ENCODE results near the gene PLXNA4.

Gene PLXNA4

GRCh38 chr7:132240262-132240661 lies 336.0 kb downstream of the PLXNA4 start:
- no peak for DNase-seq (ENCODE audit: low read depth)

GRCh38 chr7:132239422-132239994 lies 336.8 kb downstream of the PLXNA4 start:
- DNase-seq (ENCODE audit: low read depth), result no peak

GRCh38 chr7:132234711-132235110 lies 341.6 kb downstream of the PLXNA4 start:
- no peak for DNase-seq (ENCODE audit: low read depth)

GRCh38 chr7:132232406-132232805 lies 343.9 kb downstream of the PLXNA4 start:
- DNase-seq (ENCODE audit: low read depth), result no peak

GRCh38 chr7:132230462-132230861 lies 345.8 kb downstream of the PLXNA4 start:
- DNase-seq (ENCODE audit: low read depth), result no peak

GRCh38 chr7:132228240-132228639 lies 348.0 kb downstream of the PLXNA4 start:
- DNase-seq (ENCODE audit: low read depth), result no peak

GRCh38 chr7:132226957-132227290 lies 349.3 kb downstream of the PLXNA4 start:
- no peak for DNase-seq (ENCODE audit: low read depth)

- no peak for DNase-seq (ENCODE audit: low read depth)
Measured at GRCh38 chr7:132226046-132226956, 350.0 kb downstream of the PLXNA4 start.

- no peak for DNase-seq (ENCODE audit: low read depth)
Measured at GRCh38 chr7:132225216-132226030, 350.8 kb downstream of the PLXNA4 start.

- DNase-seq (ENCODE audit: low read depth), result no peak
Measured at GRCh38 chr7:132221356-132221755, 354.9 kb downstream of the PLXNA4 start.

- no peak for DNase-seq (ENCODE audit: low read depth)
Measured at GRCh38 chr7:132220060-132220459, 356.2 kb downstream of the PLXNA4 start.

- no peak for DNase-seq (ENCODE audit: low read depth)
Measured at GRCh38 chr7:132218876-132219275, 357.4 kb downstream of the PLXNA4 start.

- no peak for DNase-seq (ENCODE audit: low read depth)
Measured at GRCh38 chr7:132216847-132217525, 359.3 kb downstream of the PLXNA4 start.

GRCh38 chr7:132214452-132214851 lies 361.8 kb downstream of the PLXNA4 start:
- DNase-seq (ENCODE audit: low read depth), result no peak

GRCh38 chr7:132213583-132213982 lies 362.7 kb downstream of the PLXNA4 start:
- DNase-seq (ENCODE audit: low read depth), result no peak

- DNase-seq (ENCODE audit: low read depth), result no peak
Measured at GRCh38 chr7:132211971-132212370, 364.3 kb downstream of the PLXNA4 start.

GRCh38 chr7:132210821-132211220 lies 365.4 kb downstream of the PLXNA4 start:
- no peak for DNase-seq (ENCODE audit: low read depth)

GRCh38 chr7:132207782-132208181 lies 368.5 kb downstream of the PLXNA4 start:
- DNase-seq (ENCODE audit: low read depth), result no peak

- no peak for DNase-seq (ENCODE audit: low read depth)
Measured at GRCh38 chr7:132207211-132207610, 369.1 kb downstream of the PLXNA4 start.

- DNase-seq (ENCODE audit: low read depth), result no peak
Measured at GRCh38 chr7:132206594-132206993, 369.7 kb downstream of the PLXNA4 start.

GRCh38 chr7:132205509-132205908 lies 370.8 kb downstream of the PLXNA4 start:
- no peak for DNase-seq (ENCODE audit: low read depth)

GRCh38 chr7:132203021-132203420 lies 373.2 kb downstream of the PLXNA4 start:
- DNase-seq (ENCODE audit: low read depth), result no peak
